ENCODE data around the gene IFFO2.

IFFO2 gene

DNA sequence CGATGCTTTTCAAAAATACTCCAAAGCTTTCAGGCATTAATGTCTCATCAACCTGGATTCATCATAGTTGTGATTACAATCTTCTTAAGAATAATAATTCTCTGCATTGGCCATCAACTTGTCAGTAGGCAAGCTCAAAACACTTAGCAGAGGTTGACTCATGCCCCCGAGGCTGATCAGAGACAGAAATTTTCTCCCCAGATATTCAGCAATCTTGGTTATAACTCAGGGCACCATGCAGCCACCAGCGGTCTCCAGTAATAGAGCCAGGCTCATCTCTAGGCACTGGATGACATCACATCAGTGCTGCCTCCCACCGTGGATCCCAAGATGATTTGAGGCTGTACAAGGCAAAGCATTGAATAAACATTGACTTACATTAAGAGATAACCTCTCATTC is 14.3 kb upstream of the IFFO2 start:
- DNase-seq, result no peak

DNA sequence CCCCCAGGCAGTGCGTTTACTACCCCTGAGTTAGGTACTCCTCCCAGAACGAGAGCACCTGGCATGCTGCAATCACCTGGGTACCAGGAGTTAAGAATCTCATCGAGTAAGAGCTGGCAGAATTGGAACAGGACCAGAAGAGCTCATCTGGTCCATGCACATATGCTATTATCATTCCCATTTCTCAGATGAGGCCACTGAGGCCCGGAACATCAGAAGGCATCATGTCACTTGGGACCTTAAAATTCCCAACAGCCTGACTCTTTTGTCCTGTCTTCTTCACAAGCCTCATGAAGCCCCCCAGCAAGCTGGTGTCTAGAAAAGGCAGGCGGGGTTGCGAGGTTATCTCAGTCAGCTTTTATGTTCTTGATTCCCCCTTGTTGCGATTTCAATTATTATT is 13.9 kb upstream of the IFFO2 start:
- no peak for DNase-seq

DNA sequence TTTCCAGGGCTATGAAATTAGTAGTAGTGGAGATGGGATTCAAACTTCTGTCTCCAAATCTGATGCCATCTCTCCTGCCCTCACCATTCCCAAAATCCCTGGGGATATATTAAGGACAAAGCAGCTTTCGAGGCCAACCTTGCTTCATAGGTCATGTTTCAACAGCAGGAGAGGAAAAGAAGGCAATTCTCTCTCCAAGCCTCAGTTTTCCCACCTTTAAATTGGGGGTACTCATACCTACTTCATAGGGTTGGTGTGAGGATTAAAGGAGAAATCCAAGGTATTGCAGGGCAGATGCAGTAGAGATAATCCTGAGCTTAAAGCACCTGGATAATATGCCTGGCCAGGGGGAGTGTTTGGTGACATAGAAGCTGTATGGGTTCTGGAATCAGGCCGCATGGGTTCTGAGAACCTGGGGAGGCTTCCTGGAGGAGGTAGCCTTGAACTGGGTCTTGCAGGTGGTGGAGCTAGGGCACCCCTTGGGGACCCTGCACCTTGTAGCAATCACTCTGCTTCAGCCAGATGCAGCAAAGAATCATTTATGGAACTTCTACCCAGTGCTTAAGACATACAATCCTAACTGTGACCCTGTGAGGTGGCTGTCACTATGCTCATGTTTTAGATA is 10.7 kb upstream of the IFFO2 start:
- DNase-seq, result no peak

- DNase-seq, result no peak
Measured at GRCh38 chr1:18965206-18966173, 9.0 kb upstream of the IFFO2 start.

DNA sequence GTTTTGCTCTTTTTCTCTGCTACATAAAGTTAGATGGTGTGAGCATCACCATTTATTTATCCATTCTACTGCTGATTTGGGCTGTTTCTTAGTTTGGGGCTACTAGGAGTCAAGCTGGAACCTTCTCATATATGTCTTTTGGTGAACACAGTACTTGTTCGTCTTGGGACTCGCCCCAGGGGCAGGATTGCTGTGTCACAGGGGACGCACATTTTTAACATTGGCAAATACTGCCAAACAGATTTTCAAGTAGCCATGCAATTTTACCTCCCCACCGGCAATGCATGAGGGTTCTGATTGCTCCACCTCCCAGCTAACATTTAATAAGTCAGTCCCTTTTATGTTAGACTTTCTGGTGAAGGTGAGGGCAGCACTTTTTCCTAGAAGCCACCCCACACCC is 7.5 kb upstream of the IFFO2 start:
- DNase-seq, result no peak

- no peak for DNase-seq
Measured at GRCh38 chr1:18962855-18963737, 6.6 kb upstream of the IFFO2 start.

- no peak for DNase-seq
Measured at GRCh38 chr1:18962121-18962721, 5.7 kb upstream of the IFFO2 start.

GRCh38 chr1:18960821-18961220 is 4.3 kb upstream of the IFFO2 start:
- no peak for DNase-seq

DNA sequence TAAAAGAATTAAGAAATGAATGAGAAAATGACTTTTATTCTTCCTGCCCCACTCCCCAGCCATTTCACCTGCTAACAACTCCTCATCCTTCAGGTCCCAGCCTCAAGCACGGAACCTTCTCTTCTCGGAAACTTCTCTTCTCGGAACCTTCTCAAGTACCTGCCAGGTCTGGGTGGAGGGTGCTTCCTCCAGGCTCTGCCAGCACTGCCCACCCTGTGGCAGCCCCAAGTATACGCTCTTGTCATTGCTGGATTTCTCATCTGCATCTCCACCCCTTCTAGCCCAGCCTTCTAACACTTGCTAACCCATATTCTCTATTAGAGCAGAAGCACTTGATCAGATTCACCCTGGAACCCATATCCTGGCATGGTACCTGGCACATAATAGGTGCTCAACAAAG is 3.9 kb upstream of the IFFO2 start:
- no peak for DNase-seq

DNA sequence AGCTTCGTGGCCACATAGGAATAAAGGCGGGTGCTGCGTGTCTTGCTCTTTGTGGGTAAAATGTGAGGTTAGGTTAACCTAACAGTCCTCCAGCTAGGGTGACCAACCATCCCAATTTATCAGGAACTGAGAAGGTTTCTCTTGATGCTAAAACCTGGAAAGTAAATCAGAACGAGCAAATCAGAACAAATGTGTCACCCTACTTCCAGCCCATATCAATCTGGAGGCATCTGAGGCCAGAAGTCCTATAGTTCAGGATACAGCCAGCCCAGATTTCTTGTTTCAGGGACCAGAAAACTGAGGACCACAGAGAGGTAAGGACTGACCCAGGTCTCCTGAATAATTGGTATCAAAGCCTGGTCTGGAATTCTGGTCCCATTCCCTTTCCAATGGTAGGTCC is 3.1 kb upstream of the IFFO2 start:
- DNase-seq, result no peak

- DNase-seq, result no peak
Measured at GRCh38 chr1:18957532-18958300, 1.2 kb upstream of the IFFO2 start.

- DNase-seq, result no peak
Measured at GRCh38 chr1:18957136-18957521, 653 bp upstream of the IFFO2 start.

DNA sequence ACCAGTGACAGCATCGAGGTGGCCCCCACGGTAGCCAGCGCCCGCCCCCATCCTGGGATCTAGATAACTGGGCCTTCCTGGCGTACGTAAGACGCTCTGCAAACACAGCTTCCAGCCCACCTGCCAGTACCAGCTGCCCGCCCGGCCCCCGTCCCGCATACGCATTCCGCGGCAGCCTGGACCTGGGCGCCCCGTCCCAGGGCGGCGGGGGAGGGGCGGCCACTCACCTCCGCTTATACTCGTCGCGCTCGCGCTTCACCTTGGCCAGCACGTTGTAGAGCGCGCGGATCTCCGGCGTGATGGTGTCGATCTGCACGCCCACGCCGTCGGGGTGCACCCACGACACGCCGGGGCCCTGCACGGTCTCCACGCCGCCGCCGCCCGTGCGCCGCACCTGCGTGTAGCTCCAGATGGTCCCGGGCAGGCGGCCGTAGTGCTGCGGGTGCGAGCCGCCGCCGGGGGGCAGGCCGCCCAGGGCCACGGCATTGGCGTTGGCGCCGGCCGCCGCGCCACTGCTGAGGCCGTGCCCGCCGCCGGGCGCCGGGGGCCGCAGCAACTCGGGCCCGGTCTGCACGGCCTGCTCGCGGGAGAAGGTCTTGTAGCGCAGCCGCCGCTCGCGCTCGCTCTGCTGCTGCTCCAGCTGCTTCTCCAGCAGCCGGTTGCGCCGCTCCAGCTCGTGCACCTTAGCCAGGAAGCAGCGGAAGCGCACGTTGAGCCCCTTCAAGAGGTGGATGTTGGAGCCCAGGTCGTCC is 859 bp downstream of the IFFO2 start:
- DNase-seq, result peak; percentile 70

DNA sequence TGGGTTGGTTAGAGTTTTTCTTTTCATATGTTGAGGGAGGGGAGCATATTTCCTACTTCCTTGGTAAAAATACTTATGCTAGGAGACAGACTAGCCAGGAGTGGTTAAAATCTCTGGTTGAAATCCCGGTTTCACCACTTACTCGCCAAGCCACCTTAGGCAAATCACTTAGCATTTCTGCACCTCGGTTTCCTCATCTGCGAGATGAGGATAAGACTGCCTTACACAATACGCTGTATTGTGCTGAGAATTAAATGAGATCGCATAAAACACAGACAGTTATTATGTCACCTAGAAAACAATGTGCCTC is 1.4 kb downstream of the IFFO2 start:
- no peak for DNase-seq

DNA sequence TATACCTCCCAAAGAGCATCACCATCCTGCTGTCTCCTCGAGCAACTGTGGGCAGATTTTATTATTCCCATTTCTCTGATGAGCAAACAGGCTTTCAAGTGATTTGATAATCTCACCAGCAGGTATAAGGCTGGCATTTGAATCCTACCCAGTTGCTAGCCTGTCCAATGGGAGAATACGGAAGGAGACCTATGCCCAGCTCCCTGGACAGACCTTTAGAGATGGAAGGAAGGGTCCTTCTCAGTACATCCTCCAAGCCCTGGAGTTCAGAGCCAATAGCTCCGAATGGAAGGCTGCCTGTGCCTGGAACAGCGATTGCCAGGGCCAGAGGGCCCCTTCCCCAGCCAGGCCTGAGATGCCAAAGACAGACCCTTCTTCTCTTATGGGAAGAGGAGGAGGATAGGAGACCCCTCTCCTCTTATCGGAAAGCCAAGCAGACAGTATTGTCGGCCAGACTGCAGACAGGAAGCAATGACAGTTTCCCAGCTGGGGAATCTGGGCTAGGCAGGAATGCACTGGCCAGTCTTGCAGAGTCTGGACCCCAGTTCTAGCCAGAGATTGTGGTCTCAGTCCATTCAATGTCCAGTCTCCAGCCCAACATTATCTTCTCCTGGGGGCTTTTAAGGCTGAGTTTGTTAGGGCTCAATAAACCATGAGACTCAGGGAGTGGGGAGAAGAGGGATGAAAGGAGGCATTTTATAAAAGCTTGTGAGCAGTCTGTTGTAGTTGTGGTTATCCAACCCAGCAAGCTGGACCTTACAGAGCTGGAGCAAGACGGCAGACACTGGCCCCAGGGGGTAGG is 2.0 kb downstream of the IFFO2 start:
- no peak for DNase-seq

- DNase-seq, result no peak
Measured at GRCh38 chr1:18953731-18954231, 2.7 kb downstream of the IFFO2 start.

DNA sequence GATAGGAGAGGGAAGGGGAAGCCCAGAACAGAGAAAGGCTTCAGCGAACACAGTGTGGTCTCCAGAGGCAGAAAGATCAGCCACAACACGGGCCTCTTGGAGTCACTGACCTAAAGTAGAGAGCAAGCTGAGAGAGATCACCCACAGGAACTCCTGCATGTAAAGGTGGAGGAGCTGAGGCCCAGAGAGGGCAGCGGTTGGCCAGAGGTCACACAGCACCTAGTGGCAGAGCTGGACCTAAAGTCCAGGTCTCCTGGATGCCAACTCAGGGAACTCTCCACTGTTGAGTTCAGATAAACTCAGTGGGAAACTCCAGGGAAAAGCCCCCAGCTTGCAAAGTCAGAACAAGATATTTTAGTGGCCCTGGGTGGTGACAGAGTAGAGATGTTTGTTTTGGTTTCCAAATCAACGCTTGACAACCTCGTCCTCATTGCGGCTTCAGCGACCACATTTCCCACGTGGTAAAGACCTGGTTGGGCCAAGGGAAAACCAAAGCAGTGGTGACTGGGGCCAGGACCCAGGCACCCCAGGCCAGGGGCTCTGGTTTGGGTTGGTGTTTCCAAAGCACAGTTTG is 4.6 kb downstream of the IFFO2 start:
- DNase-seq, result peak; percentile 65

GRCh38 chr1:18951416-18951815 is 5.1 kb downstream of the IFFO2 start:
- DNase-seq, result no peak

GRCh38 chr1:18950401-18951026 is 6.0 kb downstream of the IFFO2 start:
- no peak for DNase-seq

All from activated naive CD4-positive, alpha-beta T cell treated with anti-CD3 and anti-CD28 coated beads, Interleukin-2, amount 50 U/mL, for 16 hours (primary cell).